GM21390 (cell line): Measurements from ENCODE around the gene NUTM2F.
"Not testable (repeated sequence)": the region's sequence is repeated elsewhere in the genome, so short reads cannot be mapped to it uniquely, and the experiment has no call there.

ENCODE experiments used
- ATAC-seq: cut with Tn5 transposase; IDR thresholded peaks from one replicate; pipeline ENCODE4 v1.9.1; 2021; ENCODE audit not compliant: unreplicated experiment

NUTM2F gene, protein sequence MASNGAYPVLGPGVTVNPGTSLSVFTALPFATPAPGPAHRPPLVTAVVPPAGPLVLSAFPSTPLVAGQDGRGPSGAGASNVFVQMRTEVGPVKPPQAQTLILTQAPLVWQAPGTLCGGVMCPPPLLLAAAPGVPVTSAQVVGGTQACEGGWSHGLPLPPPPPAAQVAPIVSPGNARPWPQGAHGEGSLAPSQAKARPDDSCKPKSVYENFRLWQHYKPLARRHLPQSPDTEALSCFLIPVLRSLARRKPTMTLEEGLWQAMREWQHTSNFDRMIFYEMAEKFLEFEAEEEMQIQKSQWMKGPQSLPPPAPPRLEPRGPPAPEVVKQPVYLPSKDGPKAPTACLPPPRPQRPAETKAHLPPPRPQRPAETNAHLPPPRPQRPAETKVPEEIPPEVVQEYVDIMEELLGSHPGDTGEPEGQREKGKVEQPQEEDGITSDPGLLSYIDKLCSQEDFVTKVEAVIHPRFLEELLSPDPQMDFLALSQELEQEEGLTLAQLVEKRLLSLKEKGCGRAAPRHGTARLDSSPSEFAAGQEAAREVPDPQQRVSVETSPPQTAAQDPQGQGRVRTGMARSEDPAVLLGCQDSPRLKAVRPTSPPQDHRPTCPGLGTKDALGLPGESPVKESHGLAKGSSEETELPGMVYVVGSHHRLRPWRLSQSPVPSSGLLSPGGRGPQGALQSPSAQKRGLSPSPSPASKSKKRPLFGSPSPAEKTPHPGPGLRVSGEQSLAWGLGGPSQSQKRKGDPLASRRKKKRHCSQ

DNA sequence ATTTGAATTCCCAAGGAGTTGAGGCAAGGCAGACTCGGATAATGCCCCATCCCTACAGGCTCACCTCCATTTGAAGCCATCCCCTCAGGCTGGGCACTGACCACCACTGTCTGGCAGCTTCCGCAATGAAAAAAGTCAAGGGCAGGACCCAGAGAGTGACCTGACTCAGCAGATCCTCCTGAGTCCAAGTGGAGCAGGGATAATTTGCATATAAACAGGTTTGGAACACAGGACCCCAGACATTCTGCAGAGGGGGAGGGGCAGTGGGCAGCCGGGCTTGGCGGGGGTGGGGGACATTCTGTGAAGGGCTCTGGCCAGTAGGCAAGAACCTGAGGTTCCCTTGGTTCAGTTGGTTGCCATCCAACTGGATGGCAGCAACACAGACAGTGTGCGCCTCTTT is at the start of gene NUTM2F:
Gene NUTM2F, minus strand, starts transcription at position 101 of the 400 bp plus-strand sequence. Its CDS starts 21 bp downstream, at position 80.
- not testable (repeated sequence) for ATAC-seq

DNA sequence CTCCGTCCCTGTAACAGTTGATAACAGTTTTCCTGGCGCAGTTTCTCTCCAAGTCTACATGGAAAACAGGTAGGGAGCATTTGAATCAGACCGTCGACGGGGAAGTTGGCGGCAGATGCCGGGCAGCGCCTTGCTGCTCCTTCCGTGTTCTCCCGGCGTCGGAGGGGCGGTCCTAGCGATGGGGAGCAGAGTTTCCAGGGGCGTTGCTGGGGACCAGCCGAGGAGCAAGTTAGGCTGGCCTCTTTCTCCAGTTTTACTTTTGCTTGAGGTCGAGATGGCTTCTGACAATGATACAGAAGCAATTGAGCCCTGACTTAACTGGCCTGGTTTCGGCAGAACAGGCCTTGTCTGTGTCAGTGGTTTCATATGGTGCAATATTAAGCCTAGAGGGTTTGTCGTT is 46.8 kb upstream of the NUTM2F start:
- peak; percentile 54 for ATAC-seq

DNA sequence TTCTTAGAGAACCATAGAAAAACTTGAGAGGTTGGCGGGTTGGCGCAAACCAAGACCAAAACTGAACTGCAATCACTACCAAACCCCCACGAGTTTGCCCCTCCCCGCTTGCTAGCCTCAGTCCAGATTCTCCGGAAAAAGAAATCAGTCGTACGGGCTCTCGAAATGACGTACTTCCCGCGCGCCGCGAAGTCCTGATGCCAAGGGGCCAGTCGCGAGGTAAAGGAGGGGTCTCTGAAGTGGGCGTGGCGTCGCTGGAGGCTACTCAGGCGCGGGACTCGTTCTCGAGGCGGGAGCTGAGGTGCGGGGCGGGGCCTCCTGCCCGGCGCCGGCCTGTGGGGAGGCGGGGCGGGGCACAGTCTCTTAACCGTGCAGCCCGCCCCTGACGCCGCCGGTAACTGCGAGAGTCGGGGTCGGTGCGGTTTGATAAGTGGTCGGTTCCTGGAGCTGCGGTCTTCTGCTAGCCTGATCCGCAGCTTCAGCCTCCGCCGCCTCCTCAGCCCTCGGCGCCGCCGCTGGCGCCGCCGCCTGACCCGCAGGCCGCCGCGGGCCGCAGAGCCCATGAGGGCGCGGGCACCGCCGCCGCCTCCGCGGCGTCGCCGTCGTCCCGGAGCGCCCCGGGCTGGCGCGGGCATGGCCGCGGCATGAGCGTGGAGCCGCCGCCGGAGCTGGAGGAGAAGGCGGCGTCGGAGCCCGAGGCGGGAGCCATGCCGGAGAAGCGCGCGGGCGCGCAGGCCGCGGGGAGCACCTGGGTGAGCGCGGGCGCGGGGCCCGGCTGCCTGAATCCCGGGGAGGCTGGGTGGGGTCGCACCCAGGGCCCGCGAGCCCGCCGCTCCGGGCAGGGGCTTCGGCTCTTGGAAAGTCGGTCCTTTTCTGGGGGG is 46.0 kb upstream of the NUTM2F start:
- peak; percentile 83 for ATAC-seq

DNA sequence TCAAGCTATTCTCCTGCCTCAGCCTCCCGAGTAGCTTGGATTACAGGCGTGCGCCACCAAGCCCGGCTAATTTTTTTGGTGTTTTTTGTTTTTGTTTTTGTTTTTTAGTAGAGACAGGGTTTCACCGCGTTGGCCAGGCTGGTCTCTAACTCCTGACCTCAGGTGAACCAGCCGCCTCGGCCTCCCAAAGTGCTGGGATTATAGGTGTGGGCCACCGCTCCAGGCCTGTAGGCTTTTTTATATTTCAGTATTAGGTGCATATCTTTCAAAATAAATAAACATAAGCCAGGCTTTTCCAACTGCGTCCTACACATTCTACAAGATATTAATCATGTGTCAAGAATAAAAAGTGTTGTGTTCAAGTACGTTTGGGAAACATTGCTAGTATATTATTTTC is 45.3 kb upstream of the NUTM2F start:
- not testable (repeated sequence) for ATAC-seq

DNA sequence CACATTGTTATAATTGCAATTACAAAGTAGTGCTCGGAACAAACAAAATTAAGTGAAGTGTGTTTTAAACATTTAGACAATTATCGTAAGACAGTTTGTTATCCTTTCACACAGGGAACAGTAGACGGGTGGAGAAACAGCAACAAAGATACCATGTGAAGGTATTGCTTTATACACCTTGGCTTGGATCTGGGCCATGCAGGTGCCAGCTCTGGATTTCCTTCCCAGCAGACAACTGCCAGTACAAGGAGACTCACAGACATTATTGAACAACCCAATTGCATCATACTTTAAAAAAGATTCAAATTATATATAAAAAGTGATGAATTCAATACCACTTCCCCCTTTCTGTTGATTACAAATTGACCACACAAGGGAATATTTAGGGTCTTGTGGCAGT is 41.8 kb upstream of the NUTM2F start:
- ATAC-seq, result not testable (repeated sequence)

DNA sequence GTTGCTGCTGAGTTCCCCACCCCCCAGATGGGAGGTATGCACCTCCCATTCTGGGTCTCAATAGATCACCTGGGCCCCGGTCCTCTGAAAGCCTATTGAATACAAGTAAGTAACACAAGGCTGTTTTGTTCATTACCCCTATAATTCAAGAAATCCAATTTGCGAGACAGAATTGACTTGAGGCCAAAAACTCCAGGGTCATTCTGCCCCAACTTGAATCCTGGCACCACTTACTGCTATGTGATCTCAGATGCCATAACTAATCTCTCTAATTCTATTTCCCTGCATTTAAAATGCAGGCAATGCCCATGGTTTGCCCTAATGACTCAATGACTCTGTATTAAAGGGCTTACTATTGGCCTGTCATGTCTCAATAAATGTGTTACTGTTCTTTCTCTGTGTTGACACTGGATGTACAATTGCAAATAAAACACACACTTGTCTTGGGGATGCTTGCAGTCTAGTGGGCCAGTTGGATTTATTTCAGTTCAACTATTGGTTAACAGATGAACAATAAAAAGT is 35.7 kb upstream of the NUTM2F start:
- ATAC-seq, result not testable (repeated sequence)

DNA sequence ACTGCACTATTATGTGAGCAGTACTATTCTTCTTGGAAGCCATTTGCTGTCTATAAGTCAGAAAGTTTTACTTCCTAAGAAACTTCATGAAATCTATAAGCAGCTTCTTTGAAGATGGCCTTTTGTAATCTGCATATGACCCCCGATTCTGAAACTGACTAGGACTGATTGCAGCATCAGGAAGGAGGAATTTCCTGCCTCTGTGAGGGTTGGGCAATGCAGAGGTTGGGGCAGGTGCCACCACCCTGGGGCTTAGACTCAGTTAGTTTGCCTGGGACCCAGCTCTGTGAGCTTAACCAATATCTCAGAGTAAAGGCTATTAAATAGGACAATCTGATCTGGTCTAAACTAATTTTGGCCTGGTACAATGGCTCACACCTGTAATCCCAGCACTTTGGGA is 28.7 kb upstream of the NUTM2F start:
- ATAC-seq, result not testable (repeated sequence)

DNA sequence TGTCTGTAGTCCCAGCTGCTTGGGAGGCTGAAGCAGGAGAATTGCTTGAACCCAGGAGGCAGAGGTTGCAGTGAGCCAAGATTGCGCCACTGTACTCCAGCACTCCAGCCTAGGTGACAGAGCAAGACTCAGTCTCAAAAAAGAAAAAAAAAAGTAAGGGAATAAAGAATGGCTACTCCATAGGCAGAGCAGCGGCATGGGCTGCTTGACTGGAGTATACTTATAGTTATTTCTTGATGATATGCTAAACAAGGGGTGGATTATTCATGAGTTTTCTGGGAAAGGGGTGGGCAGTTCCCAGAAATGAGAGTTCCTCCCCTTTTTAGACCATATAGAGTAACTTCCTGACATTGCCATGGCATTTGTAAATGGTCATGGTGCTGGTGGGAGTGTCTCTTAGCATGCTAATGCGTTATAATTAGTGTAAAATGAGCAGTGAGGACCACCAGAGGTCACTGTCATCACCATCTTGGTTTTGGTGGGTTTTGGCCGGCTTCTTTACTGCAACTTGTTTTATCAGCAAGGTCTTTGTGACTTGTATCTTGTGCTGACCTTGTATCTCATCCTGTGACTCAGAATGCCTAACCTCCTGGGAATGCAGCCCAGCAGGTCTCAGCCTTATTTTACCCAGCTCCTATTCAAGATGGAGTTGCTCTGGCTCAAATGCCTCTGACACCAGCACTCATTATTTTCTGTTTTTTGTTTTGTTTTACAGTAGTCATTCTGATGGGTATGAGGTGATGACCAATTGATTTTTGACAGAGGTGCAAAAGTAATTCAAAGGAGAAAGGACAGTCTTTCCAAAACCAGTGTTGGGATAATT is 23.7 kb upstream of the NUTM2F start:
- ATAC-seq, result not testable (repeated sequence)

DNA sequence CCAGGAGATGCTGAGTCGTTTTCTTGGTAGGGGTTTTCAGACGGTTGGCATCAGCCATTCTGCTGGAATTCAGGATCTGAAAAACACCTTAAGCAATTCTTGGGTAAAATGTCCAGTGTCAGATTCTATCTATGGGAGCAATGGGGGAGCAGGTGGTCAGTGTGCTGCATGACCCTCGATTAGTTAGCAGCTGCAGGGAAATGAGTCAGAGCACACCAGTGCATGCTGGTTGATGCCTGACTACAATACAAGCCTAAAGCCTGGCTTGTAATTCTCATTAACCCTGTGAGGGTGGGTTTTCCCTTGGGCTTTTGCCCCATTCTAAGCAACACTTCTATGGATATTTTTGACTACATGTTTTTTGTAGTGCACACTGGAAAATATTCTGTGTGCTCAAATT is 20.3 kb upstream of the NUTM2F start:
- not testable (repeated sequence) for ATAC-seq

DNA sequence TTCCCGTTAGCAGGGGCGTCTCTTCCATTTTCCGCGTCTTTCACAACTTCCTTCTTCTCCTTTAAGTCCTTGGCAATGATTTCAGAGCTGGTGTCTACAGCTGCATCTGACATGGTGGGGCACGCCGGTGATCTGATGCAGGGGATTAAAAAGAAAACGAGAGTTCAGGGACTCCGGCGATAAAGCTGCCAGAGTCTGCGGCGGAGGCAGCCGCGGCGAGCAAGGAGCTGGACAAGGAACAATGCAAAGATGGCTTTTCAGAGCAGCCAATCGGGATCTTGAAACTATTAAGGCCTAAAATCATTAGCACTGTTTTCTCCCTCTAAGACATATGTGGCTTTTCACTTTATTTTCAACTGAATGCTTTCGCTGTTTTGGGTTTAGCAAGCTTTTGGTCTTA is 19.0 kb upstream of the NUTM2F start:
- not testable (repeated sequence) for ATAC-seq

DNA sequence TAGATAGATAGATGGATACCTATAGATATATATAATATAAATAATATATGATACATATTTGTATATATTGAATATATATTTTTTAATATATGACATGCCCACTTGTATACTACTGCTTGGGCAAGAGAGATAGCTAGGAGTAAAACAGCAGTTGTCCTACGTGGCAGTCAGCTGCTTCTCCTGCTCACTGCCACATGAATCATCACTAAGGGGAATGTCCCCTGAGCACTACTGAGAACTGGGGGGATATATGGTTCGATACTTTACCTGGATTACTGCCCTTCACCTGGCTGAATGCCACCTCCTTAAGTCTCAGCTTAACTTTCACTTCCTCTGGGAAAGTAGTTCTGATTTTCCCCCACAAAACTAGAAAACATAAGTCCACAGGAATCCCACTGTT is 13.3 kb upstream of the NUTM2F start:
- ATAC-seq, result not testable (repeated sequence)

DNA sequence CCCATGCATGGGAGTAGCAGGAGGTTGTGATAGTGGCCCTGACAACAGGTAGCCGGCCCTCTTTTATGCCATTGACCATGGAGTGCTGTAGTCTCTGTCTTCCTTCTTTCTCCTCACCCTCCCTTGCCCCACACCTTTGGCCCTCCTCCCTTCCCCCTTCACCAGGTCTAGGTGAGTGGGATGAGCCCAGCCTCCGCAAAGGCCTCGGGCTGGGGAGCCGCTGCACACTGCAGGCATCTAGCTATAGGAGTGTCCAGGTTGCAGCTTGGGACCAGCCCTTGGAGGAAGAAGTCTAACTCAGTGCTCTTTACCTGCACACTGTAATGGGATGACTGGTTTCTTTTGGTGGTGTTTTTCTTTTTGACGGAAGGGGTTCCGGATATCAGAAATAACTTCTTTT is 12.3 kb upstream of the NUTM2F start:
- not testable (repeated sequence) for ATAC-seq

DNA sequence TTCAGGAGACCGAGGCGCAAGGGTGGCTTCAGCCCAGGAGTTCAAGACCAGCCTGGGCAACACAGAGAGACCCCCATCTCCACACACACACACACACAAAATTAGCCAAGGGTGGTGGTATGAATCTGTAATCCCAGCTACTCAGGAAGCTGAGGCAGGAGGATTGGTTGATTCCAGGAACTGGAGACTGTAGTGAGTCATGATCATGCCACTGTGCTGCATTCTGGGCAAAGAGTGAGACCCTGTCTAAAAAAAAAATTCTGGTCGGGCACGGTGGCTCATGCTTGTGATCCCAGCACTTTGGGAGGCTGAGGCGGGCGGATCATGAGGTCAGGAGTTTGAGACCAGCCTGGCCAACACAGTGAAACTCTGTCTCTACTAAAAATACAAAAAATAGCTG is 11.2 kb upstream of the NUTM2F start:
- not testable (repeated sequence) for ATAC-seq

DNA sequence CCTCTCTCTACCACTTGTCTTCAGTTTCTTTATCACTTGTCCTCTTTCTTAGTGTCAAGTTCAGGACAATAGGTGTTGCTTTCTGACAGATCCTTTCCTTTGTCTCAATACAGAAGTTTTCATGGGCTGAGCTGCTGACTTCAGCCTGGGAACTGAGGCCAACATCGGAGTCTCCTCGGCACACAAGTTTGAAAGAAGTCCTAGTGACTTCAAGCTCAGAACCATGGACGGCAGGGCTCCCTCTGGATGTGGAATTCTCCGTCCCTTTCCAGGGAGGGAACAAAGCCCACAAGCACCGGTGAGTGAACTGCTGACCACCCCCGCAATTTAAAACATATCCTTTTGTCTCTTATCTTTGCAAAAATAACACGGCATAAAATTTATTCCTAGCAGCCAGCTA is 10.3 kb upstream of the NUTM2F start:
- not testable (repeated sequence) for ATAC-seq

DNA sequence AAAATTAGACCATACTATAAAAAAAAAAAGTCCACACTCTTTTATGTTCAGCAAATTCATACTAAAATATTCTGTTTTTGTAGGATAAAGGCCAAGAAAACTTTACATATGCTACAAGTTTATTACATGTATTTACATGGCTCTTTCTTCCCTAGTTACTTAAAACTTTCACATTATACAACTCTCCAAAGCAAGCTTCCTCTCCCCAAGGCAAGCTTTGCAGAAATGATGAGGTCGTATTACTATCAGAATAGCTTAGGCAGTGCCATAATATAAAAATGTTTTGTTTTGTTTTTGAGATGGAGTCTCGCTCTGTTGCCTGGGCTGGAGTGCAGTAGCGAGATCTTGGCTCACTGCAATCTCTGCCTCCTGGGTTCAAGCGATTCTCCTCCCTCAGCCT is 8.0 kb upstream of the NUTM2F start:
- not testable (repeated sequence) for ATAC-seq

DNA sequence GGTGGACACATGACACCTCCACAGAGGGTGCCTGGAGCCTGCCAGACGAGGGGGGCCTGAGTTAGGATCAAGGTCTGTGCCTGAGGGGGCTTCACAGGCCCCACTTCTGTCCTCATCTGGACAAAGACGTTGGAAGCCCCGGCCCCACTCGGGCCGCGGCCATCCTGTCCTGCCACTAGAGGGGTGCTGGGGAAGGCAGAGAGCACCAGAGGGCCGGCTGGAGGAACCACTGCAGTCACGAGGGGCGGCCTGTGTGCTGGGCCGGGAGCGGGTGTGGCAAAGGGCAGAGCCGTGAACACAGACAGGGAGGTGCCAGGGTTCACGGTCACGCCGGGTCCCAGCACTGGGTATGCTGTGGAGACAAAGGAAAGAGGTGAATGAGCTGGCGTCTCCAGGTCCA is 2.9 kb downstream of the NUTM2F start:
- ATAC-seq, result not testable (repeated sequence)

DNA sequence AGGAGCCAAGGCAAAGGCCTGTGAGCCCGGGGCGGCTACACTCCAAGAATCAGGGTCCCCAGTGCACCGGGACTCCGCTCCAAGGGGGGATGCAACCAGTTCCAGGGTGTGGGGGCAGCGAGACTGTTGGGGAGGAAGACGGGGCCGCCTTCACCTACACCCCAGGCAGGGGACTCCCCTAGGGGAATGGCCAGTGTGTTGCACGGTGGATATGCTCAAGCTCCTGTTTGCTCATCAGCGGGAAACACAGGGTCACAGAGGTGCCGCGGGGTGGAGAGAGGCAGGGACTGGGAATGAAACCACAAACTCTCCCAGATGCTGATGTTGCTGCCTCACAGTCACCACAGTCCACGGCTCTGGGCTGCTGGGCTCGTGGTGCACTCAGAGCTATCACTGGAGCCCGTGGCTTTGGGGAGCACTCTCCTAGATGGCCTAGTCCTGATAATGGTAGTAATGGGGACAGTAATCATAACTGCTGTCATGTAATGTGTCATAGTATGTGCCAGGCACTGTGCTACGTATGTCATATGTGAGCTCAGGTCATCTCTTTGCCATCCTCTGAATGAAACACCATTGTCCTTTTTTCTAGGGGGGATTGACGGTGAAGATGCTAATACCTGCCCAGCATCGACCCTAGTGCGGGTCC is 5.2 kb downstream of the NUTM2F start:
- ATAC-seq, result not testable (repeated sequence)

DNA sequence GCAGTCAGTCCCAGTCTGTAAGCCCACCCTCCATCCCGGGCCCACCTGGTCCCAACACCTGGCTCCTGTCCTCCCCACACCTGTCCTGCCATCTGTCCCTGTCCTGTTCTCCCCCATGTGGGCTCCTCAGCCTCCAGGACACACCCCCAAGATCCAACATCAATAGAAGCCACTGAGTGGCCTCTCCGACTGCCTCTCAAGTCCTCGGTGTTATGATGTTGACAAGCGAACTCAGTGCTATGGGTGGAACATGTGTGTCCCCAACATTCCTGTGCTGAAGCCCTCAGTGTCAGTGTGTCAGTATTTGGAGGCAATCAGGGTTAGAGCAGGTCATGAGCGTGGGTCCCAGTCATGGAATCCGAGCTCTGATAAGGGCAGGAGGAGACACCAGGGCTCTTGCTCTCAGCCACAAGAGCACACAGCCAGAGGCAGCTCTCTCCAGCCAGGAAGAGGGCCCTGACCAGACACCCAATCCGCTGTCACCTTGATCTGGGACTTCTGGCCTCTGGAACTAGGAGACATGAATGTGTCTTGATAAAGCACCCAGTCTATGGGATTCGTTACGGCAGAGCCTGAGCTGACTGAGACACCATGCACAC is 6.0 kb downstream of the NUTM2F start:
- not testable (repeated sequence) for ATAC-seq
